Ovary (tissue), 9 donors: ENCODE measurements around the gene CNTNAP5. TPM values are rescaled to one million over a fixed set of nuclear protein-coding genes. Genes with fewer than 3 reads are reported as not detected.

Source experiments
- DNase-seq, 5 donors: peaks; one replicate each; pipeline ENCODE4 v3.0.0-alpha.2; 2019 to 2020
- H3K27ac ChIP-seq, 2 donors: fragments of 200-600 bp; one replicate each; pipeline versions ENCODE4 v1.5.1 to v1.8.0; 2019 to 2022
- H3K27me3 ChIP-seq: fragments of 200-600 bp; one replicate; pipeline ENCODE4 v1.8.0; 2022
- H3K36me3 ChIP-seq: fragments of 200-600 bp; sonication (generic); one replicate; pipeline ENCODE4 v1.5.1; 2019
- H3K4me1 ChIP-seq: one replicate; pipeline ENCODE4 v1.8.1; 2013; ENCODE audit warnings: mild to moderate bottlenecking, moderate library complexity; ENCODE audit not compliant: insufficient read depth
- H3K4me3 ChIP-seq: fragments of 200-600 bp; sonication (generic); one replicate; pipeline ENCODE4 v1.5.1; 2017
- H3K9me3 ChIP-seq, 2 donors: fragments of 200-600 bp in 1 of 2; sonication (generic) in 1 of 2; one replicate each; pipeline versions ENCODE4 v1.5.1 to v1.8.1; 2013 to 2019; ENCODE audit warnings: mild to moderate bottlenecking in 1 of 2, moderate library complexity in 1 of 2
- EP300 ChIP-seq: sonication (generic); formaldehyde crosslinking; IDR thresholded peaks from one replicate; pipeline ENCODE4 v1.6.1; 2017; ENCODE audit warnings: antibody characterized with exemption
- POLR2A ChIP-seq: fragments of 450-650 bp; IDR thresholded peaks from one replicate; pipeline ENCODE4 v1.6.1; 2017; ENCODE audit warnings: antibody characterized with exemption, mild to moderate bottlenecking, moderate library complexity
- WGBS, 3 donors: extraction: QIAGEN DNeasy Blood & Tissue Kit in 1 of 3; methylation state at CpG; one replicate each; pipeline versions ENCODE4 v1.1.5 to v1.1.7; 2013 to 2017; 5-methylcytosine and 5-hydroxymethylcytosine counted together
- intact Hi-C, 4 donors: fragments of 100-400 bp; cut with DNase I; formaldehyde crosslinking; loops; one replicate each; pipeline versions ENCODE4 v1.11.0 to v1.15.1; 2022 to 2023
- polyA plus RNA-seq, 2 donors: library from polyadenylated mRNA; stranded (reverse); fragments of 200-250 nt in 1 of 2; fragments of 350-450 nt in 1 of 2; fragmentation: Illumina TruSeq in 1 of 2; extraction: RNeasy Lipid Tissue Mini Kit (QIAGEN cat#74804) in 1 of 2; gene quantifications; one replicate each; pipeline ENCODE4 v1.2.3, GENCODE V29; 2013 to 2014
- total RNA-seq, 7 donors: library from RNA; depleted of rRNA in 2 of 7; stranded (reverse); fragments of >200 nt in 2 of 7; fragmentation: NEBNext Ultra II Directional in 3 of 7; extraction: Animal tissue kit (Norgen Biotek cat#: 25700) in 3 of 7; gene quantifications; one replicate each; pipeline versions ENCODE4 v1.1.0 to v1.2.4, GENCODE V29; 2016 to 2023
- TF ChIP-seq, protein P1 (sequence below), 3 donors: fragments of 450-650 bp in 2 of 3; fragments of 200-600 bp in 1 of 3; IDR thresholded peaks; one replicate each; pipeline versions ENCODE4 v1.5.1 to v1.8.0; 2016 to 2022; ENCODE audit warnings: antibody characterized with exemption in 3 of 3, mild to moderate bottlenecking in 1 of 3
- donor health status: DM: no; HTN: no; CAD: no; lungs with moderate emphysema.
- donor health status: DM: no; HTN: no; CAD: no.
- donor health status: Bipolar disorder and iron deficiency.
- donor health status: DM: yes; HTN: yes; CAD: no.
- donor health status: DM: no; HTN: no; CAD: no.
- donor health status: DM: yes; HTN: yes; CAD: no.

Gene CNTNAP5
- total and polyA plus RNA-seq, 9 donors: not detected

DNA sequence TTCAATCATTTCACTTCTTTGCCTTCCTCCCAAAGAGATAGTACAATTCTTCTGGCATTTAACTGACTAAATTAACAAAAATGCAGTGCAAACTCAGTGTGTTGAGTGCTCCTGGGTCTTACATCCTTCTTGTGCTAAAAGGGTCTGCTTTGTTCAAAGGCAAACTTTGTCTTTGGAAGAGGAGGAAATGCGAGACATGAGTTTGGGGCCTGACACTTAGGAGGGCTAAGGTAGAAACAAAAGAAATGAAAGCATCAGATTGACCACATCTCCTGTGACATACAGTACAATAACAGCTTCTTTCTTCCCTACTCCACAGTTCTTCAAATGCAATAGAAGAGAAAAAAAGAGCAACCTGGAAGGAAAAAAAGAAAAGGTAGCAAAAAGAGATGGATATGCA is 161.7 kb downstream of the CNTNAP5 start:
- intact Hi-C loops: no loop called here
- no peak for DNase-seq
- TF ChIP-seq POLR2A: no peak
- TF ChIP-seq, protein P1, sequence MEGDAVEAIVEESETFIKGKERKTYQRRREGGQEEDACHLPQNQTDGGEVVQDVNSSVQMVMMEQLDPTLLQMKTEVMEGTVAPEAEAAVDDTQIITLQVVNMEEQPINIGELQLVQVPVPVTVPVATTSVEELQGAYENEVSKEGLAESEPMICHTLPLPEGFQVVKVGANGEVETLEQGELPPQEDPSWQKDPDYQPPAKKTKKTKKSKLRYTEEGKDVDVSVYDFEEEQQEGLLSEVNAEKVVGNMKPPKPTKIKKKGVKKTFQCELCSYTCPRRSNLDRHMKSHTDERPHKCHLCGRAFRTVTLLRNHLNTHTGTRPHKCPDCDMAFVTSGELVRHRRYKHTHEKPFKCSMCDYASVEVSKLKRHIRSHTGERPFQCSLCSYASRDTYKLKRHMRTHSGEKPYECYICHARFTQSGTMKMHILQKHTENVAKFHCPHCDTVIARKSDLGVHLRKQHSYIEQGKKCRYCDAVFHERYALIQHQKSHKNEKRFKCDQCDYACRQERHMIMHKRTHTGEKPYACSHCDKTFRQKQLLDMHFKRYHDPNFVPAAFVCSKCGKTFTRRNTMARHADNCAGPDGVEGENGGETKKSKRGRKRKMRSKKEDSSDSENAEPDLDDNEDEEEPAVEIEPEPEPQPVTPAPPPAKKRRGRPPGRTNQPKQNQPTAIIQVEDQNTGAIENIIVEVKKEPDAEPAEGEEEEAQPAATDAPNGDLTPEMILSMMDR (IDR thresholded peaks at IDR 0.05): no peak
- TF ChIP-seq EP300: no peak
- H3K36me3 ChIP-seq: no peaks in the 10 kb centered on the region
- H3K27me3 ChIP-seq: no peaks in the 10 kb centered on the region
- no peaks in the 10 kb centered on the region for H3K4me1 ChIP-seq
- no peak overlapping the region for H3K27ac ChIP-seq
- H3K4me3 ChIP-seq: no peak overlapping the region
- no peaks in the 10 kb centered on the region for H3K9me3 ChIP-seq
- 90 to 98% (median 94%) methylated on average over 1 of the region's 1 CpG for WGBS, 3 donors

DNA sequence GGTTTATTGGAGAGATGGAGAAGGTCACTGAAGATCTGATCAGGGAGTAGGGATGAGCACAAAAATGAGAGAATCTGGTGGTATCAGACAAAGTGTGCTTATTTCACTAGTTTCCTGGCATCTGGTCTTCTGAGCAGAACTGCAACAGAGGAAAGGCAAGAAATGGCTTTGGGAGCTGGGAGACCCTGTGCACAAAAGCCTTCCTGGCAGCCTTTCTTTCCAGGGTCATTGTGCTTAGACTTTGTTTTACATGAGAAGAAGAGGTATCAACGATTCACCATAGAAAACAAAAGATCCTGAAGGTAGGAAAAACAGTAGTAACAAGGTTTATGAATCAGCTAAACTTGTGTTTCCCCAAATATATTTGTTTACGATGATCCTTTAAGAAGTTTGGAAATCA is 162.9 kb downstream of the CNTNAP5 start:
- intact Hi-C loops: no loop called here
- no peaks in the 10 kb centered on the region for H3K4me1 ChIP-seq
- DNase-seq: no peak
- TF ChIP-seq EP300 (no peak), POLR2A (no peak)
- TF ChIP-seq, protein P1 (IDR thresholded peaks at IDR 0.05): no peak
- WGBS, 3 donors: 63 to 73% (median 66%) methylated on average over 2 of the region's 2 CpGs
- no peak overlapping the region for H3K27ac ChIP-seq
- H3K9me3 ChIP-seq: no peaks in the 10 kb centered on the region
- no peaks in the 10 kb centered on the region for H3K27me3 ChIP-seq
- H3K36me3 ChIP-seq: no peaks in the 10 kb centered on the region
- no peak overlapping the region for H3K4me3 ChIP-seq

DNA sequence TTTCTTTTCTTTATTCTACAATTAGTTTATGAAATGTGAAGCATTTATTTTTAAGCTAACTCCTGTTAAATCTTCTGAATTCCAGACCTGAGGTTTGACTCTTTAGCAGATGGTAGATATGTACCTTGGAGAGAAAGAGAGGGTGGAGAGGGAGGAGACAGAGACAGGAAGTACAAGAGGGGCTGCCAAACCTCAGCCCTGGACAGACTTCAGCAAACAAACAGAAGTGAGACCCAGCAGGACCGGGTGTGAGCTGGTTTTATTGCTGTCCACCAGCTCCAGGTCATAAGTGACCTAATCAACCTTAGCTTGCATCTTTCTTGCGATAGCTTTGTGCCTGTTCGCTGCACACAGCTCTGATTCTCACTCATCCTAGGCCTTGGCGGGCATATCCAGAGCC is 168.6 kb downstream of the CNTNAP5 start:
- intact Hi-C loops: no loop called here
- Histone ChIP-seq H3K27ac (no peak overlapping the region), H3K27me3 (no peaks in the 10 kb centered on the region), H3K4me3 (no peak overlapping the region), H3K4me1 (no peaks in the 10 kb centered on the region), H3K9me3 (no peaks in the 10 kb centered on the region), H3K36me3 (no peaks in the 10 kb centered on the region)
- WGBS, 3 donors: 47 to 57% (median 54%) methylated on average over 4 of the region's 4 CpGs
- DNase-seq: no peak
- TF ChIP-seq, protein P1 (IDR thresholded peaks at IDR 0.05): no peak
- TF ChIP-seq EP300: no peak
- TF ChIP-seq POLR2A: no peak

DNA sequence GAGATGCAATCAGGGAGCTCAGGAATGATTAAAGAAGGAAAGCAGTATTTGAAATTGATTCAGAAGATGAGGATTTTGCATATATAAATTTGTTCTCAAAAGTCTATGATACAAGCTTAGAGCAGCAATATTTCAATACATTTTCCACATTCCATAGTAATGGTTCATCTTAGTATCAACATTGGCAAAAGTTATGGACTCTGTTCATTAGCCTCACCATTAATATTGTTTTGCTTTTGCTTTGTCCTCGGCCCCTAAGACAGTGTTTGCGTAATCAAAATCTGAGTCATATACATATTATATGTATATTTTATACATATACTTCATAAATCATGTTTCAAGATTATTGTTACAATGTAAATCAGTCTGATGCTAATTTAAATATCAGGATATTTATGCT is 176.6 kb downstream of the CNTNAP5 start:
- intact Hi-C loops: no loop called here
- no peaks in the 10 kb centered on the region for H3K9me3 ChIP-seq
- no peak overlapping the region for H3K27ac ChIP-seq
- no peak overlapping the region for H3K4me3 ChIP-seq
- no peaks in the 10 kb centered on the region for H3K36me3 ChIP-seq
- no peaks in the 10 kb centered on the region for H3K27me3 ChIP-seq
- H3K4me1 ChIP-seq: no peaks in the 10 kb centered on the region
- TF ChIP-seq POLR2A (no peak), EP300 (no peak)
- TF ChIP-seq, protein P1 (IDR thresholded peaks at IDR 0.05): no peak
- 74 to 84% (median 82%) methylated on average over 2 of the region's 2 CpGs for WGBS, 3 donors
- no peak for DNase-seq

DNA sequence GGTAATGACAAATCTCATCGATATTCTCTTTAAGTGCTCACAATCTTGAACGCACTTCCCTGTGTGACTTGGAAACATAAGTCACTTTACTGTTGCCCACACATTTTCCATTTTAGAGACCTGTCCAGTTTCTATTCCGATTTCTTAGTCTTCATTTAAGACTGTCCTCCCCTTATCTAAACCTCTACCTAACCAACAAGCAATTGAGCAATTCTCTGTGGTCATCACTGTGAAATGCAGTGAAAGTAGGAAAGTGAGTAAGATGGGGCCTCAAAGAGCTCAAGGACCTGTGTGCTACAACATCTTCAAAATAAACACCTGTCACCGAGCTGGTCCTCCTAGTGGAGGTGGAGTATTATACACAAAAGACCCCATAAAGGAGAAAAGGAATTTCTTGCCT is 184.4 kb downstream of the CNTNAP5 start:
- intact Hi-C loops: no loop called here
- H3K4me3 ChIP-seq: no peak overlapping the region
- no peaks in the 10 kb centered on the region for H3K27me3 ChIP-seq
- no peaks in the 10 kb centered on the region for H3K9me3 ChIP-seq
- no peaks in the 10 kb centered on the region for H3K4me1 ChIP-seq
- no peaks in the 10 kb centered on the region for H3K36me3 ChIP-seq
- no peak for DNase-seq
- no peak overlapping the region for H3K27ac ChIP-seq
- TF ChIP-seq POLR2A: no peak
- 85% methylated on average over 4 of the region's 4 CpGs for WGBS, 3 donors
